GM23338 (cell line): Measurements from ENCODE around the gene PAPPA2. TPM values are rescaled to one million over a fixed set of nuclear protein-coding genes. Genes with fewer than 3 reads are reported as not detected.

Experiments used
- ATAC-seq: fragments of 200-7000 bp; cut with Tn5 transposase; 3 replicates; pipeline ENCODE4 v1.9.1; 2020
- DNase-seq: peaks from one replicate; pipeline ENCODE4 v3.0.0-alpha.2; 2015; ENCODE audit warnings: low spot score
- H2AFZ ChIP-seq: fragments of 200-600 bp; sonication (generic); 2 replicates; pipeline ENCODE4 v1.8.0; 2016; ENCODE audit warnings: antibody characterized with exemption, mild to moderate bottlenecking, moderate library complexity
- H3F3A ChIP-seq: fragments of 200-600 bp; sonication (generic); replicated peaks from 2 replicates; pipeline ENCODE4 v1.8.0; 2017; ENCODE audit warnings: antibody characterized with exemption, mixed run types, low read depth
- H3K27ac ChIP-seq: fragments of 200-600 bp; sonication (generic); 2 replicates; pipeline ENCODE4 v1.6.1; 2016; ENCODE audit warnings: low read depth
- H3K27me3 ChIP-seq: fragments of 200-600 bp; sonication (generic); 2 replicates; pipeline ENCODE4 v1.8.0; 2016; ENCODE audit warnings: mild to moderate bottlenecking, mixed run types, moderate library complexity; ENCODE audit not compliant: insufficient read depth
- H3K36me3 ChIP-seq: fragments of 200-600 bp; sonication (generic); 2 replicates; pipeline ENCODE4 v1.8.0; 2016; ENCODE audit warnings: mild to moderate bottlenecking; ENCODE audit not compliant: insufficient read depth
- H3K4me1 ChIP-seq: fragments of 200-600 bp; sonication (generic); 2 replicates; pipeline ENCODE4 v1.8.0; 2016; ENCODE audit warnings: mild to moderate bottlenecking, moderate library complexity; ENCODE audit not compliant: insufficient read depth
- H3K4me2 ChIP-seq: fragments of 200-600 bp; sonication (generic); 2 replicates; pipeline ENCODE4 v1.7.1; 2017; ENCODE audit warnings: mixed run types
- H3K4me3 ChIP-seq: fragments of 200-600 bp; sonication (generic); 2 replicates; pipeline ENCODE4 v1.6.1; 2016; ENCODE audit warnings: mixed run types
- H3K79me2 ChIP-seq: fragments of 200-600 bp; sonication (generic); replicated peaks from 2 replicates; pipeline ENCODE4 v1.8.0; 2017; ENCODE audit warnings: mild to moderate bottlenecking; ENCODE audit not compliant: insufficient read depth
- H3K9me2 ChIP-seq: fragments of 200-600 bp; sonication (generic); 2 replicates; pipeline ENCODE4 v1.8.0; 2017; ENCODE audit not compliant: insufficient read depth
- H4K20me1 ChIP-seq: fragments of 200-600 bp; sonication (generic); replicated peaks from 2 replicates; pipeline ENCODE4 v1.8.0; 2017; ENCODE audit warnings: mild to moderate bottlenecking; ENCODE audit not compliant: insufficient read depth
- H3K27ac Mint-ChIP-seq: 2 replicates; pipeline ENCODE4 v1.8.0; 2020; ENCODE audit warnings: inconsistent platforms, mild to moderate bottlenecking, moderate library complexity, mixed read lengths
- H3K27me3 Mint-ChIP-seq: 3 replicates; pipeline ENCODE4 v1.8.0; 2022; ENCODE audit warnings: low read depth, mild to moderate bottlenecking, moderate library complexity, mixed read lengths, inconsistent platforms; ENCODE audit not compliant: insufficient read depth, poor library complexity
- H3K36me3 Mint-ChIP-seq: 3 replicates; pipeline ENCODE4 v1.8.0; 2021; ENCODE audit warnings: low read depth, mild to moderate bottlenecking, inconsistent platforms, moderate library complexity, mixed read lengths
- H3K4me1 Mint-ChIP-seq: 3 replicates; pipeline ENCODE4 v1.8.0; 2020; ENCODE audit warnings: mild to moderate bottlenecking, inconsistent platforms, mixed read lengths
- H3K4me3 Mint-ChIP-seq: 3 replicates; pipeline ENCODE4 v1.8.0; 2021; ENCODE audit warnings: moderate library complexity, mild to moderate bottlenecking, inconsistent platforms, mixed read lengths
- H3K9me3 Mint-ChIP-seq: 3 replicates; pipeline ENCODE4 v1.8.0; 2020; ENCODE audit warnings: moderate library complexity, mild to moderate bottlenecking, inconsistent platforms, mixed read lengths
- CREB1 ChIP-seq: fragments of 250-450 bp; sonication (Bioruptor Pico); IDR thresholded peaks from 2 replicates; pipeline ENCODE4 v1.5.0; 2020; ENCODE audit warnings: low read depth, mild to moderate bottlenecking, moderate library complexity
- ETS1 ChIP-seq: IDR thresholded peaks from 2 replicates; pipeline ENCODE4 v1.6.1; 2016; ENCODE audit warnings: antibody characterized with exemption
- EZH2 ChIP-seq: fragments of 200-600 bp; sonication (generic); IDR thresholded peaks from one replicate; pipeline ENCODE4 v1.8.0; 2017; ENCODE audit warnings: antibody characterized with exemption, mild to moderate bottlenecking, low read depth; ENCODE audit not compliant: unreplicated experiment
- NANOG ChIP-seq: IDR thresholded peaks from 2 replicates; pipeline ENCODE4 v1.6.1; 2016; ENCODE audit warnings: antibody characterized with exemption, borderline replicate concordance
- REST ChIP-seq: IDR thresholded peaks from one replicate; pipeline ENCODE4 v1.6.1; 2018; ENCODE audit warnings: antibody characterized with exemption; ENCODE audit not compliant: unreplicated experiment
- STAT1 ChIP-seq: IDR thresholded peaks from one replicate; pipeline ENCODE4 v1.6.1; 2016; ENCODE audit warnings: antibody characterized with exemption; ENCODE audit not compliant: unreplicated experiment
- ZNF114 ChIP-seq: fragments of 250-450 bp; sonication (Bioruptor Pico); IDR thresholded peaks from 2 replicates; pipeline ENCODE4 v1.5.0; 2020; ENCODE audit warnings: mild to moderate bottlenecking, moderate library complexity
- ZNF331 ChIP-seq: fragments of 250-450 bp; sonication (Bioruptor Pico); IDR thresholded peaks from 2 replicates; pipeline ENCODE4 v1.5.0; 2020; ENCODE audit warnings: low read depth, mild to moderate bottlenecking, moderate library complexity
- ZNF462 ChIP-seq: fragments of 250-450 bp; sonication (Bioruptor Pico); IDR thresholded peaks from 2 replicates; pipeline ENCODE4 v1.5.0; 2020; ENCODE audit warnings: mild to moderate bottlenecking, moderate library complexity
- polyA plus RNA-seq: library from polyadenylated mRNA; unstranded; fragments of >200 nt; fragmentation: Nextera tagmentation; extraction: Ambion mirVana; gene quantifications from 2 replicates; pipeline ENCODE4 v1.2.1, GENCODE V29; 2016
- total RNA-seq: library from RNA; depleted of rRNA; stranded (reverse); fragments of >200 nt; shearing (Covaris generic); gene quantifications from 2 replicates; pipeline ENCODE4 v1.2.3, GENCODE V29; 2014

The PAPPA2 gene
- total and polyA plus RNA-seq, 2 experiments from 2014 or later, result 1.4 to 1.7 TPM

- no peak for DNase-seq
- no peak overlapping the region for H3K4me2 ChIP-seq
- H3K27me3 ChIP-seq, result no peaks in the 10 kb centered on the region
- no peaks in the 10 kb centered on the region for H3K4me1 ChIP-seq
- H3K27ac ChIP-seq, result no peak overlapping the region
- Mint-ChIP-seq H3K27ac (no peak overlapping the region), H3K36me3 (no peaks in the 10 kb centered on the region; the same call in 2 of the 3 replicates), H3K9me3 (0 out of 3 replicates have a peak, but pooled peaks cover 3% of the 10 kb centered on the region), H3K4me3 (no peak overlapping the region), H3K27me3 (peaks cover 5% of the 10 kb centered on the region), H3K4me1 (no peaks in the 10 kb centered on the region)
- no peak for TF ChIP-seq REST
- no peak for TF ChIP-seq ETS1
- no peak for TF ChIP-seq EZH2
- ATAC-seq, result no peak
- H3K79me2 ChIP-seq, result no peaks in the 10 kb centered on the region
- H3F3A ChIP-seq, result no peaks in the 10 kb centered on the region
- H3K9me2 ChIP-seq, result peaks cover 13% of the 10 kb centered on the region; the same call in 1 of the 2 replicates
- H2AFZ ChIP-seq, result no peak overlapping the region
- no peak overlapping the region for H3K4me3 ChIP-seq
- H3K36me3 ChIP-seq, result no peaks in the 10 kb centered on the region
- H4K20me1 ChIP-seq, result no peaks in the 10 kb centered on the region
Observed at GRCh38 chr1:176539018-176539417, 76.0 kb downstream of the PAPPA2 start.

GRCh38 chr1:176540428-176540827 lies 77.5 kb downstream of the PAPPA2 start:
- Histone ChIP-seq H3K4me2 (no peak overlapping the region), H3K27me3 (no peaks in the 10 kb centered on the region), H3K4me3 (no peak overlapping the region), H3K4me1 (peaks cover 9% of the 10 kb centered on the region; the same call in 1 of the 2 replicates), H3K27ac (no peak overlapping the region), H4K20me1 (no peaks in the 10 kb centered on the region), H3K9me2 (peaks cover 13% of the 10 kb centered on the region; the same call in 1 of the 2 replicates), H3K36me3 (no peaks in the 10 kb centered on the region), H2AFZ (no peak overlapping the region), H3F3A (no peaks in the 10 kb centered on the region), H3K79me2 (no peaks in the 10 kb centered on the region)
- H3K27ac Mint-ChIP-seq, result no peak overlapping the region
- H3K9me3 Mint-ChIP-seq, result 0 out of 3 replicates have a peak, but pooled peaks cover 3% of the 10 kb centered on the region
- no peaks in the 10 kb centered on the region; the same call in 2 of the 3 replicates for H3K36me3 Mint-ChIP-seq
- no peak for DNase-seq
- peaks cover 3% of the 10 kb centered on the region for H3K27me3 Mint-ChIP-seq
- H3K4me3 Mint-ChIP-seq, result no peak overlapping the region
- ATAC-seq, result no peak
- H3K4me1 Mint-ChIP-seq, result peaks cover 11% of the 10 kb centered on the region
- TF ChIP-seq ETS1 (no peak), CREB1 (CRISPR knock-in tag) (no peak), ZNF331 (CRISPR knock-in tag) (no peak), STAT1 (no peak), NANOG (no peak), ZNF114 (CRISPR knock-in tag) (no peak), ZNF462 (CRISPR knock-in tag) (no peak), EZH2 (no peak)
